ENCODE measurements around the gene IGF2BP2. TPM values are rescaled to one million over a fixed set of nuclear protein-coding genes. Genes with fewer than 3 reads are reported as not detected.
A peak's percentile ranks its signal among the peaks of the same experiment; 100 is the strongest.

IGF2BP2 gene
- polyA plus RNA-seq, 2 of the 4 experiments (the other 2 are of a cell fraction) = 2.2 to 6.1 TPM

- no peak for TF ChIP-seq HMGXB4 (CRISPR knock-in tag; IDR thresholded peaks at IDR 0.05; ENCODE audit: borderline replicate concordance)
- TF ChIP-seq POLR2AphosphoS2 (conservative IDR thresholded peaks at IDR 0.05; ENCODE audit: low read length) = no peak
- no peak for TF ChIP-seq TP53 (CRISPR knock-in tag; IDR thresholded peaks at IDR 0.05)
- no peak for TF ChIP-seq JUN (IDR thresholded peaks at IDR 0.05)
- no peak for TF ChIP-seq HOXB5 (CRISPR knock-in tag; IDR thresholded peaks at IDR 0.05)
- no peak for TF ChIP-seq ZC3H11A (IDR thresholded peaks at IDR 0.05)
- no peak for TF ChIP-seq CEBPB (IDR thresholded peaks at IDR 0.05)
- TF ChIP-seq HES2 (IDR thresholded peaks at IDR 0.05) = no peak
Observed at GRCh38 chr3:185631508-185632206, 193.2 kb downstream of the IGF2BP2 start (continued).

GRCh38 chr3:185631108-185631507 lies 193.7 kb downstream of the IGF2BP2 start:
- no peak for FAIRE-seq
- DNase-seq (ENCODE audit: low read depth in 1 of 2, low spot score in 1 of 2) = no peak
- POLR2A ChIA-PET = no interaction called here
- H3K9me3 ChIP-seq = no peaks in the 10 kb centered on the region
- 62% methylated on average over 4 of the region's 4 CpGs for WGBS (ENCODE audit: missing lambda C conversion rate)
- no peak overlapping the region for H3K4me3 ChIP-seq
- peaks cover 11% of the 10 kb centered on the region; the same call in 2 of the 3 replicates for H3K4me1 ChIP-seq
- H3K4me2 ChIP-seq = no peak overlapping the region
- TF ChIP-seq GATA3 (IDR thresholded peaks at IDR 0.05; ENCODE audit: borderline replicate concordance) (no peak), ZC3H11A (IDR thresholded peaks at IDR 0.05) (no peak), ESRRA (IDR thresholded peaks at IDR 0.05; ENCODE audit: borderline replicate concordance, low read length) (no peak), CHD4 (IDR thresholded peaks at IDR 0.05; ENCODE audit: borderline replicate concordance) (no peak), FOSL2 (IDR thresholded peaks at IDR 0.05) (no peak), FOSL2 (CRISPR knock-in tag; IDR thresholded peaks at IDR 0.05) (no peak), HOXB5 (CRISPR knock-in tag; IDR thresholded peaks at IDR 0.05) (no peak), HES2 (IDR thresholded peaks at IDR 0.05) (no peak), CEBPB (IDR thresholded peaks at IDR 0.05) (no peak), CHD2 (IDR thresholded peaks at IDR 0.05; ENCODE audit: low read length, partially characterized antibody) (no peak), ELK1 (IDR thresholded peaks at IDR 0.05; ENCODE audit: low read depth, low read length) (no peak), HEYL (CRISPR knock-in tag; IDR thresholded peaks at IDR 0.05) (no peak), PBX3 (IDR thresholded peaks at IDR 0.05) (no peak), FOSB (CRISPR knock-in tag; IDR thresholded peaks at IDR 0.05) (no peak), POLR2A (IDR thresholded peaks at IDR 0.05; ENCODE audit: low read length) (no peak), EHF (CRISPR knock-in tag; IDR thresholded peaks at IDR 0.05) (no peak), NFE2L2 (conservative IDR thresholded peaks at IDR 0.05; ENCODE audit: low read length) (no peak)
- ATAC-seq = 0 out of 6 replicates have a peak, but pooled peaks of 1 of the 2 experiments have one; percentile 33
- CTCF ChIA-PET = no interaction called here
- no peak overlapping the region for H3K27ac ChIP-seq

Measured in A549 (cell line).